GM23338 (cell line): ENCODE measurements around the gene C4orf33. TPM values are rescaled to one million over a fixed set of nuclear protein-coding genes. Genes with fewer than 3 reads are reported as not detected.

Source experiments
- ATAC-seq: fragments of 200-7000 bp; cut with Tn5 transposase; 3 replicates; pipeline ENCODE4 v1.9.1; 2020
- DNase-seq: peaks from one replicate; pipeline ENCODE4 v3.0.0-alpha.2; 2015; ENCODE audit warnings: low spot score
- H2AFZ ChIP-seq: fragments of 200-600 bp; sonication (generic); 2 replicates; pipeline ENCODE4 v1.8.0; 2016; ENCODE audit warnings: antibody characterized with exemption, mild to moderate bottlenecking, moderate library complexity
- H3F3A ChIP-seq: fragments of 200-600 bp; sonication (generic); replicated peaks from 2 replicates; pipeline ENCODE4 v1.8.0; 2017; ENCODE audit warnings: antibody characterized with exemption, mixed run types, low read depth
- H3K27ac ChIP-seq: fragments of 200-600 bp; sonication (generic); 2 replicates; pipeline ENCODE4 v1.6.1; 2016; ENCODE audit warnings: low read depth
- H3K27me3 ChIP-seq: fragments of 200-600 bp; sonication (generic); 2 replicates; pipeline ENCODE4 v1.8.0; 2016; ENCODE audit warnings: mild to moderate bottlenecking, mixed run types, moderate library complexity; ENCODE audit not compliant: insufficient read depth
- H3K36me3 ChIP-seq: fragments of 200-600 bp; sonication (generic); 2 replicates; pipeline ENCODE4 v1.8.0; 2016; ENCODE audit warnings: mild to moderate bottlenecking; ENCODE audit not compliant: insufficient read depth
- H3K4me1 ChIP-seq: fragments of 200-600 bp; sonication (generic); 2 replicates; pipeline ENCODE4 v1.8.0; 2016; ENCODE audit warnings: mild to moderate bottlenecking, moderate library complexity; ENCODE audit not compliant: insufficient read depth
- H3K4me2 ChIP-seq: fragments of 200-600 bp; sonication (generic); 2 replicates; pipeline ENCODE4 v1.7.1; 2017; ENCODE audit warnings: mixed run types
- H3K4me3 ChIP-seq: fragments of 200-600 bp; sonication (generic); 2 replicates; pipeline ENCODE4 v1.6.1; 2016; ENCODE audit warnings: mixed run types
- H3K79me2 ChIP-seq: fragments of 200-600 bp; sonication (generic); replicated peaks from 2 replicates; pipeline ENCODE4 v1.8.0; 2017; ENCODE audit warnings: mild to moderate bottlenecking; ENCODE audit not compliant: insufficient read depth
- H3K9me2 ChIP-seq: fragments of 200-600 bp; sonication (generic); 2 replicates; pipeline ENCODE4 v1.8.0; 2017; ENCODE audit not compliant: insufficient read depth
- H4K20me1 ChIP-seq: fragments of 200-600 bp; sonication (generic); replicated peaks from 2 replicates; pipeline ENCODE4 v1.8.0; 2017; ENCODE audit warnings: mild to moderate bottlenecking; ENCODE audit not compliant: insufficient read depth
- H3K27ac Mint-ChIP-seq: 2 replicates; pipeline ENCODE4 v1.8.0; 2020; ENCODE audit warnings: inconsistent platforms, mild to moderate bottlenecking, moderate library complexity, mixed read lengths
- H3K27me3 Mint-ChIP-seq: 3 replicates; pipeline ENCODE4 v1.8.0; 2022; ENCODE audit warnings: low read depth, mild to moderate bottlenecking, moderate library complexity, mixed read lengths, inconsistent platforms; ENCODE audit not compliant: insufficient read depth, poor library complexity
- H3K36me3 Mint-ChIP-seq: 3 replicates; pipeline ENCODE4 v1.8.0; 2021; ENCODE audit warnings: low read depth, mild to moderate bottlenecking, inconsistent platforms, moderate library complexity, mixed read lengths
- H3K4me1 Mint-ChIP-seq: 3 replicates; pipeline ENCODE4 v1.8.0; 2020; ENCODE audit warnings: mild to moderate bottlenecking, inconsistent platforms, mixed read lengths
- H3K4me3 Mint-ChIP-seq: 3 replicates; pipeline ENCODE4 v1.8.0; 2021; ENCODE audit warnings: moderate library complexity, mild to moderate bottlenecking, inconsistent platforms, mixed read lengths
- H3K9me3 Mint-ChIP-seq: 3 replicates; pipeline ENCODE4 v1.8.0; 2020; ENCODE audit warnings: moderate library complexity, mild to moderate bottlenecking, inconsistent platforms, mixed read lengths
- CREB1 ChIP-seq: fragments of 250-450 bp; sonication (Bioruptor Pico); IDR thresholded peaks from 2 replicates; pipeline ENCODE4 v1.5.0; 2020; ENCODE audit warnings: low read depth, mild to moderate bottlenecking, moderate library complexity
- EZH2 ChIP-seq: fragments of 200-600 bp; sonication (generic); IDR thresholded peaks from one replicate; pipeline ENCODE4 v1.8.0; 2017; ENCODE audit warnings: antibody characterized with exemption, mild to moderate bottlenecking, low read depth; ENCODE audit not compliant: unreplicated experiment
- EZH2phosphoT487 ChIP-seq: fragments of 200-600 bp; sonication (generic); IDR thresholded peaks from one replicate; pipeline ENCODE4 v1.8.1; 2018; ENCODE audit warnings: antibody characterized with exemption; ENCODE audit not compliant: unreplicated experiment
- JUNB ChIP-seq: IDR thresholded peaks from one replicate; pipeline ENCODE4 v1.6.1; 2016; ENCODE audit warnings: antibody characterized with exemption; ENCODE audit not compliant: unreplicated experiment
- NANOG ChIP-seq: IDR thresholded peaks from 2 replicates; pipeline ENCODE4 v1.6.1; 2016; ENCODE audit warnings: antibody characterized with exemption, borderline replicate concordance
- POLR2AphosphoS5 ChIP-seq: IDR thresholded peaks from 2 replicates; pipeline ENCODE4 v1.6.1; 2016; ENCODE audit warnings: antibody characterized with exemption, low read depth
- STAT1 ChIP-seq: IDR thresholded peaks from one replicate; pipeline ENCODE4 v1.6.1; 2016; ENCODE audit warnings: antibody characterized with exemption; ENCODE audit not compliant: unreplicated experiment
- ZNF114 ChIP-seq: fragments of 250-450 bp; sonication (Bioruptor Pico); IDR thresholded peaks from 2 replicates; pipeline ENCODE4 v1.5.0; 2020; ENCODE audit warnings: mild to moderate bottlenecking, moderate library complexity
- ZNF331 ChIP-seq: fragments of 250-450 bp; sonication (Bioruptor Pico); IDR thresholded peaks from 2 replicates; pipeline ENCODE4 v1.5.0; 2020; ENCODE audit warnings: low read depth, mild to moderate bottlenecking, moderate library complexity
- polyA plus RNA-seq: library from polyadenylated mRNA; unstranded; fragments of >200 nt; fragmentation: Nextera tagmentation; extraction: Ambion mirVana; gene quantifications from 2 replicates; pipeline ENCODE4 v1.2.1, GENCODE V29; 2016
- total RNA-seq: library from RNA; depleted of rRNA; stranded (reverse); fragments of >200 nt; shearing (Covaris generic); gene quantifications from 2 replicates; pipeline ENCODE4 v1.2.3, GENCODE V29; 2014
- TF ChIP-seq, protein P1 (sequence below): IDR thresholded peaks from 2 replicates; pipeline ENCODE4 v1.6.1; 2016; ENCODE audit warnings: antibody characterized with exemption
- TF ChIP-seq, protein P2 (sequence below): fragments of 250-450 bp; sonication (Bioruptor Pico); IDR thresholded peaks from 2 replicates; pipeline ENCODE4 v1.5.0; 2020; ENCODE audit warnings: mild to moderate bottlenecking, moderate library complexity
- TF ChIP-seq, protein P3 (sequence below): IDR thresholded peaks from one replicate; pipeline ENCODE4 v1.6.1; 2018; ENCODE audit warnings: antibody characterized with exemption; ENCODE audit not compliant: unreplicated experiment
- TF ChIP-seq, protein P4 (sequence below), 2 experiments: fragments of 200-600 bp in 1 of 2; sonication (generic) in 1 of 2; conservative IDR thresholded peaks; 2 replicates each; pipeline versions ENCODE4 v1.5.1 to v1.6.1; 2016 to 2017; ENCODE audit warnings: antibody characterized with exemption in 2 of 2, low read depth in 2 of 2, mild to moderate bottlenecking in 2 of 2, moderate library complexity in 1 of 2

C4orf33 gene
- total and polyA plus RNA-seq, 2 experiments from 2014 or later, result 4.4 to 4.7 TPM

DNA sequence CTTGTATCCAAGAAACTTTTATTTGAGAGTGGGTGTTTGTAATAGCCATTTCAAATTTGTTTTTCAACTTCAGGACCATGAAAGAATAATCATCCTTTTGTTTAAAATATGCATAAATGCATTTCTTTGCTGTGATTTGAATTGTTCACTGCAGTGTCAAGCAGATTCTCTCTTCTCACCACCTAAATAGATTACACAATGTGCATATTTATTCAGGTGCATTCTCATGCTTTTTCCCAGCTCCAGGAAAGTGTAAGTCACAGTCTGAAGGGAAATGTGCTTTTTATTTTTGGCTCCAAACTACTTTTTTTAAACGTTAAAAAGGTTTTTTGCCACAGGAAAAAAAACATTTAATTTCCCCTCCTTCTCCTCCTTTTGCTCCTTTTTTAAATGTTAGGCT is 17.5 kb downstream of the C4orf33 start:
- no peak overlapping the region for H3K4me3 ChIP-seq

More for the DNA sequence above, 17.5 kb downstream of the C4orf33 start:
- H3K9me2 ChIP-seq, result peaks cover 18% of the 10 kb centered on the region
- Mint-ChIP-seq H3K9me3 (no peaks in the 10 kb centered on the region), H3K4me3 (no peak overlapping the region), H3K27ac (peak overlapping the region; percentile 57; the same call in 1 of the 2 replicates), H3K36me3 (no peaks in the 10 kb centered on the region), H3K27me3 (no peaks in the 10 kb centered on the region), H3K4me1 (peaks cover 19% of the 10 kb centered on the region)
- H3K27me3 ChIP-seq, result no peaks in the 10 kb centered on the region
- ATAC-seq (no peak), DNase-seq (no peak)
- no peaks in the 10 kb centered on the region for H4K20me1 ChIP-seq
- TF ChIP-seq, protein P1, sequence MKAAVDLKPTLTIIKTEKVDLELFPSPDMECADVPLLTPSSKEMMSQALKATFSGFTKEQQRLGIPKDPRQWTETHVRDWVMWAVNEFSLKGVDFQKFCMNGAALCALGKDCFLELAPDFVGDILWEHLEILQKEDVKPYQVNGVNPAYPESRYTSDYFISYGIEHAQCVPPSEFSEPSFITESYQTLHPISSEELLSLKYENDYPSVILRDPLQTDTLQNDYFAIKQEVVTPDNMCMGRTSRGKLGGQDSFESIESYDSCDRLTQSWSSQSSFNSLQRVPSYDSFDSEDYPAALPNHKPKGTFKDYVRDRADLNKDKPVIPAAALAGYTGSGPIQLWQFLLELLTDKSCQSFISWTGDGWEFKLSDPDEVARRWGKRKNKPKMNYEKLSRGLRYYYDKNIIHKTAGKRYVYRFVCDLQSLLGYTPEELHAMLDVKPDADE, result no peak
- TF ChIP-seq EZH2phosphoT487 (no peak), POLR2AphosphoS5 (no peak), JUNB (no peak), EZH2 (no peak), ZNF331 (CRISPR knock-in tag) (no peak), CREB1 (no peak), STAT1 (no peak), ZNF114 (CRISPR knock-in tag) (no peak), NANOG (no peak)
- TF ChIP-seq, protein P2, sequence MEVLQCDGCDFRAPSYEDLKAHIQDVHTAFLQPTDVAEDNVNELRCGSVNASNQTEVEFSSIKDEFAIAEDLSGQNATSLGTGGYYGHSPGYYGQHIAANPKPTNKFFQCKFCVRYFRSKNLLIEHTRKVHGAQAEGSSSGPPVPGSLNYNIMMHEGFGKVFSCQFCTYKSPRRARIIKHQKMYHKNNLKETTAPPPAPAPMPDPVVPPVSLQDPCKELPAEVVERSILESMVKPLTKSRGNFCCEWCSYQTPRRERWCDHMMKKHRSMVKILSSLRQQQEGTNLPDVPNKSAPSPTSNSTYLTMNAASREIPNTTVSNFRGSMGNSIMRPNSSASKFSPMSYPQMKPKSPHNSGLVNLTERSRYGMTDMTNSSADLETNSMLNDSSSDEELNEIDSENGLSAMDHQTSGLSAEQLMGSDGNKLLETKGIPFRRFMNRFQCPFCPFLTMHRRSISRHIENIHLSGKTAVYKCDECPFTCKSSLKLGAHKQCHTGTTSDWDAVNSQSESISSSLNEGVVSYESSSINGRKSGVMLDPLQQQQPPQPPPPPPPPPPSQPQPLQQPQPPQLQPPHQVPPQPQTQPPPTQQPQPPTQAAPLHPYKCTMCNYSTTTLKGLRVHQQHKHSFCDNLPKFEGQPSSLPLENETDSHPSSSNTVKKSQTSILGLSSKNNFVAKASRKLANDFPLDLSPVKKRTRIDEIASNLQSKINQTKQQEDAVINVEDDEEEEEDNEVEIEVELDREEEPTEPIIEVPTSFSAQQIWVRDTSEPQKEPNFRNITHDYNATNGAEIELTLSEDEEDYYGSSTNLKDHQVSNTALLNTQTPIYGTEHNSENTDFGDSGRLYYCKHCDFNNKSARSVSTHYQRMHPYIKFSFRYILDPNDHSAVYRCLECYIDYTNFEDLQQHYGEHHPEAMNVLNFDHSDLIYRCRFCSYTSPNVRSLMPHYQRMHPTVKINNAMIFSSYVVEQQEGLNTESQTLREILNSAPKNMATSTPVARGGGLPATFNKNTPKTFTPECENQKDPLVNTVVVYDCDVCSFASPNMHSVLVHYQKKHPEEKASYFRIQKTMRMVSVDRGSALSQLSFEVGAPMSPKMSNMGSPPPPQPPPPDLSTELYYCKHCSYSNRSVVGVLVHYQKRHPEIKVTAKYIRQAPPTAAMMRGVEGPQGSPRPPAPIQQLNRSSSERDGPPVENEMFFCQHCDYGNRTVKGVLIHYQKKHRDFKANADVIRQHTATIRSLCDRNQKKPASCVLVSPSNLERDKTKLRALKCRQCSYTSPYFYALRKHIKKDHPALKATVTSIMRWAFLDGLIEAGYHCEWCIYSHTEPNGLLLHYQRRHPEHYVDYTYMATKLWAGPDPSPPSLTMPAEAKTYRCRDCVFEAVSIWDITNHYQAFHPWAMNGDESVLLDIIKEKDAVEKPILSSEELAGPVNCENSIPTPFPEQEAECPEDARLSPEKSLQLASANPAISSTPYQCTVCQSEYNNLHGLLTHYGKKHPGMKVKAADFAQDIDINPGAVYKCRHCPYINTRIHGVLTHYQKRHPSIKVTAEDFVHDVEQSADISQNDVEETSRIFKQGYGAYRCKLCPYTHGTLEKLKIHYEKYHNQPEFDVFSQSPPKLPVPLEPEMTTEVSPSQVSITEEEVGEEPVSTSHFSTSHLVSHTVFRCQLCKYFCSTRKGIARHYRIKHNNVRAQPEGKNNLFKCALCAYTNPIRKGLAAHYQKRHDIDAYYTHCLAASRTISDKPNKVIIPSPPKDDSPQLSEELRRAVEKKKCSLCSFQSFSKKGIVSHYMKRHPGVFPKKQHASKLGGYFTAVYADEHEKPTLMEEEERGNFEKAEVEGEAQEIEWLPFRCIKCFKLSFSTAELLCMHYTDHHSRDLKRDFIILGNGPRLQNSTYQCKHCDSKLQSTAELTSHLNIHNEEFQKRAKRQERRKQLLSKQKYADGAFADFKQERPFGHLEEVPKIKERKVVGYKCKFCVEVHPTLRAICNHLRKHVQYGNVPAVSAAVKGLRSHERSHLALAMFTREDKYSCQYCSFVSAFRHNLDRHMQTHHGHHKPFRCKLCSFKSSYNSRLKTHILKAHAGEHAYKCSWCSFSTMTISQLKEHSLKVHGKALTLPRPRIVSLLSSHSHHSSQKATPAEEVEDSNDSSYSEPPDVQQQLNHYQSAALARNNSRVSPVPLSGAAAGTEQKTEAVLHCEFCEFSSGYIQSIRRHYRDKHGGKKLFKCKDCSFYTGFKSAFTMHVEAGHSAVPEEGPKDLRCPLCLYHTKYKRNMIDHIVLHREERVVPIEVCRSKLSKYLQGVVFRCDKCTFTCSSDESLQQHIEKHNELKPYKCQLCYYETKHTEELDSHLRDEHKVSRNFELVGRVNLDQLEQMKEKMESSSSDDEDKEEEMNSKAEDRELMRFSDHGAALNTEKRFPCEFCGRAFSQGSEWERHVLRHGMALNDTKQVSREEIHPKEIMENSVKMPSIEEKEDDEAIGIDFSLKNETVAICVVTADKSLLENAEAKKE, result no peak
- TF ChIP-seq, protein P3, sequence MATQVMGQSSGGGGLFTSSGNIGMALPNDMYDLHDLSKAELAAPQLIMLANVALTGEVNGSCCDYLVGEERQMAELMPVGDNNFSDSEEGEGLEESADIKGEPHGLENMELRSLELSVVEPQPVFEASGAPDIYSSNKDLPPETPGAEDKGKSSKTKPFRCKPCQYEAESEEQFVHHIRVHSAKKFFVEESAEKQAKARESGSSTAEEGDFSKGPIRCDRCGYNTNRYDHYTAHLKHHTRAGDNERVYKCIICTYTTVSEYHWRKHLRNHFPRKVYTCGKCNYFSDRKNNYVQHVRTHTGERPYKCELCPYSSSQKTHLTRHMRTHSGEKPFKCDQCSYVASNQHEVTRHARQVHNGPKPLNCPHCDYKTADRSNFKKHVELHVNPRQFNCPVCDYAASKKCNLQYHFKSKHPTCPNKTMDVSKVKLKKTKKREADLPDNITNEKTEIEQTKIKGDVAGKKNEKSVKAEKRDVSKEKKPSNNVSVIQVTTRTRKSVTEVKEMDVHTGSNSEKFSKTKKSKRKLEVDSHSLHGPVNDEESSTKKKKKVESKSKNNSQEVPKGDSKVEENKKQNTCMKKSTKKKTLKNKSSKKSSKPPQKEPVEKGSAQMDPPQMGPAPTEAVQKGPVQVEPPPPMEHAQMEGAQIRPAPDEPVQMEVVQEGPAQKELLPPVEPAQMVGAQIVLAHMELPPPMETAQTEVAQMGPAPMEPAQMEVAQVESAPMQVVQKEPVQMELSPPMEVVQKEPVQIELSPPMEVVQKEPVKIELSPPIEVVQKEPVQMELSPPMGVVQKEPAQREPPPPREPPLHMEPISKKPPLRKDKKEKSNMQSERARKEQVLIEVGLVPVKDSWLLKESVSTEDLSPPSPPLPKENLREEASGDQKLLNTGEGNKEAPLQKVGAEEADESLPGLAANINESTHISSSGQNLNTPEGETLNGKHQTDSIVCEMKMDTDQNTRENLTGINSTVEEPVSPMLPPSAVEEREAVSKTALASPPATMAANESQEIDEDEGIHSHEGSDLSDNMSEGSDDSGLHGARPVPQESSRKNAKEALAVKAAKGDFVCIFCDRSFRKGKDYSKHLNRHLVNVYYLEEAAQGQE, result no peak
- TF ChIP-seq, protein P4, sequence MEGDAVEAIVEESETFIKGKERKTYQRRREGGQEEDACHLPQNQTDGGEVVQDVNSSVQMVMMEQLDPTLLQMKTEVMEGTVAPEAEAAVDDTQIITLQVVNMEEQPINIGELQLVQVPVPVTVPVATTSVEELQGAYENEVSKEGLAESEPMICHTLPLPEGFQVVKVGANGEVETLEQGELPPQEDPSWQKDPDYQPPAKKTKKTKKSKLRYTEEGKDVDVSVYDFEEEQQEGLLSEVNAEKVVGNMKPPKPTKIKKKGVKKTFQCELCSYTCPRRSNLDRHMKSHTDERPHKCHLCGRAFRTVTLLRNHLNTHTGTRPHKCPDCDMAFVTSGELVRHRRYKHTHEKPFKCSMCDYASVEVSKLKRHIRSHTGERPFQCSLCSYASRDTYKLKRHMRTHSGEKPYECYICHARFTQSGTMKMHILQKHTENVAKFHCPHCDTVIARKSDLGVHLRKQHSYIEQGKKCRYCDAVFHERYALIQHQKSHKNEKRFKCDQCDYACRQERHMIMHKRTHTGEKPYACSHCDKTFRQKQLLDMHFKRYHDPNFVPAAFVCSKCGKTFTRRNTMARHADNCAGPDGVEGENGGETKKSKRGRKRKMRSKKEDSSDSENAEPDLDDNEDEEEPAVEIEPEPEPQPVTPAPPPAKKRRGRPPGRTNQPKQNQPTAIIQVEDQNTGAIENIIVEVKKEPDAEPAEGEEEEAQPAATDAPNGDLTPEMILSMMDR (conservative IDR thresholded peaks at IDR 0.05; ENCODE audit: low read depth in 2 of 2), result no peak
- H3K36me3 ChIP-seq, result no peaks in the 10 kb centered on the region
- peaks cover 13% of the 10 kb centered on the region; the same call in 1 of the 2 replicates for H3K4me1 ChIP-seq
- no peaks in the 10 kb centered on the region for H3F3A ChIP-seq
- no peak overlapping the region for H3K27ac ChIP-seq
- H3K4me2 ChIP-seq, result no peak overlapping the region
- no peaks in the 10 kb centered on the region for H3K79me2 ChIP-seq
- no peak overlapping the region for H2AFZ ChIP-seq
